GM23248 (cell line): ENCODE results near the gene CRLF2. TPM values are rescaled to one million over a fixed set of nuclear protein-coding genes. Genes with fewer than 3 reads are reported as not detected.
"Not testable (repeated sequence)": the region's sequence is repeated elsewhere in the genome, so short reads cannot be mapped to it uniquely, and the experiment has no call there.

Experiments used
- DNase-seq: peaks from one replicate; pipeline ENCODE4 v3.0.0-alpha.2; 2015
- H2AFZ ChIP-seq: fragments of 200-600 bp; sonication (generic); 2 replicates; pipeline ENCODE4 v1.6.1; 2016; ENCODE audit warnings: antibody characterized with exemption
- H3F3A ChIP-seq: fragments of 200-600 bp; sonication (generic); 2 replicates; pipeline ENCODE4 v1.6.1; 2016; ENCODE audit warnings: mild to moderate bottlenecking, antibody characterized with exemption, mixed run types; ENCODE audit not compliant: insufficient read depth
- H3K27ac ChIP-seq: fragments of 200-600 bp; sonication (generic); 2 replicates; pipeline ENCODE4 v1.5.1; 2016; ENCODE audit warnings: mild to moderate bottlenecking
- H3K27me3 ChIP-seq: fragments of 200-600 bp; sonication (generic); replicated peaks from 2 replicates; pipeline ENCODE4 v1.6.1; 2016; ENCODE audit warnings: mild to moderate bottlenecking; ENCODE audit not compliant: insufficient read depth
- H3K36me3 ChIP-seq: fragments of 200-600 bp; sonication (generic); 2 replicates; pipeline ENCODE4 v1.6.1; 2016; ENCODE audit warnings: low read depth, mild to moderate bottlenecking
- H3K4me1 ChIP-seq: fragments of 200-600 bp; sonication (generic); 2 replicates; pipeline ENCODE4 v1.6.1; 2016; ENCODE audit warnings: mild to moderate bottlenecking; ENCODE audit not compliant: insufficient read depth
- H3K4me2 ChIP-seq: fragments of 200-600 bp; sonication (generic); one replicate; pipeline ENCODE4 v1.6.1; 2016; ENCODE audit warnings: mild to moderate bottlenecking; ENCODE audit not compliant: unreplicated experiment
- H3K4me3 ChIP-seq: fragments of 200-600 bp; sonication (generic); 2 replicates; pipeline ENCODE4 v1.5.1; 2016; ENCODE audit warnings: mild to moderate bottlenecking
- H3K79me2 ChIP-seq: fragments of 200-600 bp; sonication (generic); 2 replicates; pipeline ENCODE4 v1.6.1; 2016; ENCODE audit warnings: mild to moderate bottlenecking; ENCODE audit not compliant: insufficient read depth
- H3K9ac ChIP-seq: fragments of 200-600 bp; sonication (generic); 2 replicates; pipeline ENCODE4 v1.6.1; 2016; ENCODE audit warnings: mild to moderate bottlenecking
- H3K9me2 ChIP-seq: fragments of 200-600 bp; sonication (generic); 2 replicates; pipeline ENCODE4 v1.6.1; 2016; ENCODE audit warnings: mixed run types, mild to moderate bottlenecking, moderate library complexity; ENCODE audit not compliant: insufficient read depth
- H3K9me3 ChIP-seq: fragments of 200-600 bp; sonication (generic); one replicate; pipeline ENCODE4 v1.6.1; 2017; ENCODE audit warnings: low read depth
- H4K20me1 ChIP-seq: fragments of 200-600 bp; sonication (generic); 2 replicates; pipeline ENCODE4 v1.6.0; 2016; ENCODE audit not compliant: insufficient read depth
- EZH2 ChIP-seq: fragments of 200-600 bp; sonication (generic); IDR thresholded peaks from 2 replicates; pipeline ENCODE4 v1.6.1; 2018; ENCODE audit warnings: antibody characterized with exemption, mild to moderate bottlenecking; ENCODE audit not compliant: insufficient read depth, poor library complexity, severe bottlenecking
- EZH2phosphoT487 ChIP-seq: fragments of 200-600 bp; sonication (generic); IDR thresholded peaks from 2 replicates; pipeline ENCODE4 v1.6.1; 2018; ENCODE audit warnings: antibody characterized with exemption, moderate library complexity, mild to moderate bottlenecking, low read depth; ENCODE audit not compliant: insufficient read depth
- WGBS, 2 experiments: methylation state at CpG; one replicate each; pipeline ENCODE4 v1.1.6; 2015 to 2017; ENCODE audit warnings: low lambda C conversion rate in 2 of 2, low coverage in 1 of 2; ENCODE audit errors: missing lambda C conversion rate in 2 of 2; 5-methylcytosine and 5-hydroxymethylcytosine counted together
- in situ Hi-C: fragments of 300-500 bp; cut with MboI; formaldehyde crosslinking; loops from 2 replicates; pipeline ENCODE4 v1.15.0; 2020
- polyA plus RNA-seq: library from polyadenylated mRNA; unstranded; fragments of >200 nt; fragmentation: Nextera tagmentation; extraction: Ambion mirVana; gene quantifications from 2 replicates; pipeline ENCODE4 v1.2.1, GENCODE V29; 2016
- total RNA-seq: library from RNA; depleted of rRNA; stranded (reverse); fragments of >200 nt; shearing (Covaris generic); gene quantifications from 2 replicates; pipeline ENCODE4 v1.2.3, GENCODE V29; 2014

Gene CRLF2
- total and polyA plus RNA-seq, 2 experiments from 2014 or later = not detected

- Histone ChIP-seq H3K9me3 (no peaks in the 10 kb centered on the region), H3K79me2 (no peaks in the 10 kb centered on the region), H3K27me3 (no peaks in the 10 kb centered on the region), H3K4me2 (no peak overlapping the region), H2AFZ (no peak overlapping the region), H3K27ac (no peak overlapping the region), H4K20me1 (no peaks in the 10 kb centered on the region), H3K4me3 (no peak overlapping the region), H3K9me2 (no peaks in the 10 kb centered on the region), H3K9ac (no peak overlapping the region), H3K36me3 (no peaks in the 10 kb centered on the region), H3K4me1 (no peaks in the 10 kb centered on the region), H3F3A (no peaks in the 10 kb centered on the region)
- no peak for DNase-seq
- in situ Hi-C loops = no loop called here
- 51 to 52% methylated on average over 15 of the region's 15 CpGs for WGBS, 2 experiments
- TF ChIP-seq EZH2phosphoT487 (no peak), EZH2 (no peak)
Measured at GRCh38 chrX:1207496-1208025, 4.9 kb downstream of the CRLF2 start.

- no peaks in the 10 kb centered on the region for H3K79me2 ChIP-seq
- H4K20me1 ChIP-seq = no peaks in the 10 kb centered on the region
- H3K27me3 ChIP-seq = no peaks in the 10 kb centered on the region
- no peaks in the 10 kb centered on the region for H3K9me2 ChIP-seq
- no peak overlapping the region for H3K9ac ChIP-seq
- H3K27ac ChIP-seq = no peak overlapping the region
- H3K9me3 ChIP-seq = no peaks in the 10 kb centered on the region
- peak overlapping the region; percentile 18 for H3K4me2 ChIP-seq
- peak overlapping the region; percentile 44 for H2AFZ ChIP-seq
- H3K4me1 ChIP-seq = no peaks in the 10 kb centered on the region
- peak; percentile 60 for DNase-seq
- H3F3A ChIP-seq = no peaks in the 10 kb centered on the region
- peak overlapping the region; percentile 45; the same call in 1 of the 2 replicates for H3K4me3 ChIP-seq
- 2 to 3% methylated on average over 33 of the region's 33 CpGs for WGBS, 2 experiments
- no peak for TF ChIP-seq EZH2
- no peak for TF ChIP-seq EZH2phosphoT487
- in situ Hi-C loops = no loop called here
- H3K36me3 ChIP-seq = no peaks in the 10 kb centered on the region
Measured at GRCh38 chrX:1205681-1206611, 6.5 kb downstream of the CRLF2 start.

- Histone ChIP-seq H3K79me2 (no peaks in the 10 kb centered on the region), H3K9ac (no peak overlapping the region), H3K4me3 (no peak overlapping the region), H3K9me3 (no peaks in the 10 kb centered on the region), H2AFZ (no peak overlapping the region), H3K36me3 (no peaks in the 10 kb centered on the region), H3F3A (no peaks in the 10 kb centered on the region), H3K4me1 (no peaks in the 10 kb centered on the region), H3K27me3 (no peaks in the 10 kb centered on the region), H3K4me2 (no peak overlapping the region), H3K27ac (no peak overlapping the region), H3K9me2 (no peaks in the 10 kb centered on the region), H4K20me1 (no peaks in the 10 kb centered on the region)
- TF ChIP-seq EZH2phosphoT487 (no peak), EZH2 (no peak)
- 70 to 75% methylated on average over 21 of the region's 21 CpGs for WGBS, 2 experiments
- no peak for DNase-seq
- in situ Hi-C loops = no loop called here
Measured at GRCh38 chrX:1202251-1202650, 10.2 kb downstream of the CRLF2 start.

- H3K79me2 ChIP-seq = no peaks in the 10 kb centered on the region
- no peak overlapping the region for H3K9ac ChIP-seq
- no peaks in the 10 kb centered on the region for H3K9me3 ChIP-seq
- H3K27me3 ChIP-seq = no peaks in the 10 kb centered on the region
- no peaks in the 10 kb centered on the region for H3K9me2 ChIP-seq
- TF ChIP-seq EZH2phosphoT487 = no peak
- no peak for TF ChIP-seq EZH2
- H3K27ac ChIP-seq = no peak overlapping the region
- H3K4me3 ChIP-seq = no peak overlapping the region
- in situ Hi-C loops = no loop called here
- H3F3A ChIP-seq = no peaks in the 10 kb centered on the region
- H3K4me1 ChIP-seq = no peaks in the 10 kb centered on the region
- DNase-seq = no peak
- H3K36me3 ChIP-seq = no peaks in the 10 kb centered on the region
- WGBS, 2 experiments = 57 to 62% methylated on average over 10 of the region's 10 CpGs
- no peaks in the 10 kb centered on the region for H4K20me1 ChIP-seq
- H2AFZ ChIP-seq = no peak overlapping the region
- H3K4me2 ChIP-seq = no peak overlapping the region
Measured at GRCh38 chrX:1196436-1196835, 16.0 kb downstream of the CRLF2 start.

- H3K9ac ChIP-seq, H3K27me3 ChIP-seq, H3K27ac ChIP-seq, H3K4me2 ChIP-seq, H3K36me3 ChIP-seq, H2AFZ ChIP-seq, in situ Hi-C loops, H4K20me1 ChIP-seq, H3K4me3 ChIP-seq, H3K79me2 ChIP-seq, H3K9me3 ChIP-seq, DNase-seq, H3K4me1 ChIP-seq, H3K9me2 ChIP-seq, H3F3A ChIP-seq: not testable (repeated sequence)
- WGBS, 2 experiments = 49 to 52% methylated on average over 7 to 8 of the region's 8 CpGs
Measured at GRCh38 chrX:1192196-1192595, 20.3 kb downstream of the CRLF2 start.
